GM12801 (cell line): ENCODE results near the gene APLF.

ENCODE experiments used
- TF ChIP-seq, protein P1 (sequence below): IDR thresholded peaks from one replicate; pipeline ENCODE4 v1.5.1; 2011; ENCODE audit warnings: control low read depth; ENCODE audit not compliant: insufficient read length; ENCODE audit errors: extremely low read depth

Gene APLF

DNA sequence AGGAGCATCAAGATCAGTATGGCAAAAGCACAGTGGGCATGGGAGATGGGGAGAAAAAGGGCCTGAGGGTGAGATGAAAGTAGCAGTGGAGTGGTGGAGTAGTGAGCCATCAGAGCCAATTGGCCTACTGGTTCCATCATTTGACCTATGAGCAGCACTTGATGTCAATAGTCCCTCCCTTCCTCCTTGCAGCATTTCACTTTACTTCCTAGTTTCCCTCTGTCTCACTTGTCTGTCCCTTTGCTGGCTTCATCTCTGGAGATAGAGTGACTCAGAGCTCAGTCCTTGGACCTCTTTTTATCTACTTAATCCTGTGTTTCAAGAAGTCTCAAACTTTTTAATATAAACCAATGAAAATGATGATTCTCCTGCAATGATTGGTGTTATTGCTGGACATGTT is 32.4 kb upstream of the APLF start:
- TF ChIP-seq, protein P1, sequence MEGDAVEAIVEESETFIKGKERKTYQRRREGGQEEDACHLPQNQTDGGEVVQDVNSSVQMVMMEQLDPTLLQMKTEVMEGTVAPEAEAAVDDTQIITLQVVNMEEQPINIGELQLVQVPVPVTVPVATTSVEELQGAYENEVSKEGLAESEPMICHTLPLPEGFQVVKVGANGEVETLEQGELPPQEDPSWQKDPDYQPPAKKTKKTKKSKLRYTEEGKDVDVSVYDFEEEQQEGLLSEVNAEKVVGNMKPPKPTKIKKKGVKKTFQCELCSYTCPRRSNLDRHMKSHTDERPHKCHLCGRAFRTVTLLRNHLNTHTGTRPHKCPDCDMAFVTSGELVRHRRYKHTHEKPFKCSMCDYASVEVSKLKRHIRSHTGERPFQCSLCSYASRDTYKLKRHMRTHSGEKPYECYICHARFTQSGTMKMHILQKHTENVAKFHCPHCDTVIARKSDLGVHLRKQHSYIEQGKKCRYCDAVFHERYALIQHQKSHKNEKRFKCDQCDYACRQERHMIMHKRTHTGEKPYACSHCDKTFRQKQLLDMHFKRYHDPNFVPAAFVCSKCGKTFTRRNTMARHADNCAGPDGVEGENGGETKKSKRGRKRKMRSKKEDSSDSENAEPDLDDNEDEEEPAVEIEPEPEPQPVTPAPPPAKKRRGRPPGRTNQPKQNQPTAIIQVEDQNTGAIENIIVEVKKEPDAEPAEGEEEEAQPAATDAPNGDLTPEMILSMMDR = no peak

DNA sequence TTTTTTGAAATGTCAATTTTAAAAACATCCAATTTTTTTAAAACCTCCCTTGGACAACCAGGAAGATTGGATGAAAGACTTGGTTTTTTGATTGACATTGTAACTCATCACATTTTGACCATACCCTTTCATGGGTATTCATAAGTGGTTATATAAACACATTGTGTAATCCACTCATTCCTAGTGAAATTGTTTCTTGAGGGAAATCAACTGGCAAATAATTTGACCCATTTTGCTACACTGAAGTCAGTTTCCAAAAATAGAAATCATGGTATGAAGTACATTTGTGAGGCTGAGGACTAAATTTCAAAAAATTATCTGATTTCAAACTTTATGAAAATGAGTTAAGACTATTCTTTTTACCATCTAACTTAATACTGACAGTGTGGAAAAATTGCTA is 31.8 kb upstream of the APLF start:
- TF ChIP-seq, protein P1 = no peak

DNA sequence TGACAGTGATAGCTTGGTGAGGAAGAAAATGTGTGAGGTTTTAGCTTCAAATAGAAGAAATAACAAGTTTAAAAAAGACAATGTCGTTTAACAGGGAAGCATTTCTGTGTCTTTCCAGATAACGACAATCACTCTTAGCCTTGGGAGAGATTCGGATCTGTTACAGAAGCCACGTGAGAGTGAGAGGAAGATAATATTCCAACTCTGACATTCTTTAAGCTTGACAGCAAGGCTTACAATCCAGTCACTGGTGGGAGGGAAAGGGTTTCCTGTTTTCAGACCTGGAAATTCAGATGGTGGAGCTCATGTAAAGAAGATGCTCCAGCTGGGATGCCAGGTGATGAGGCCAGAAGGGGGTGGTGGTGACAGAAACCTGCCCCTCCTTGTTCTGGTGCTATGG is 31.1 kb upstream of the APLF start:
- TF ChIP-seq, protein P1 = no peak

DNA sequence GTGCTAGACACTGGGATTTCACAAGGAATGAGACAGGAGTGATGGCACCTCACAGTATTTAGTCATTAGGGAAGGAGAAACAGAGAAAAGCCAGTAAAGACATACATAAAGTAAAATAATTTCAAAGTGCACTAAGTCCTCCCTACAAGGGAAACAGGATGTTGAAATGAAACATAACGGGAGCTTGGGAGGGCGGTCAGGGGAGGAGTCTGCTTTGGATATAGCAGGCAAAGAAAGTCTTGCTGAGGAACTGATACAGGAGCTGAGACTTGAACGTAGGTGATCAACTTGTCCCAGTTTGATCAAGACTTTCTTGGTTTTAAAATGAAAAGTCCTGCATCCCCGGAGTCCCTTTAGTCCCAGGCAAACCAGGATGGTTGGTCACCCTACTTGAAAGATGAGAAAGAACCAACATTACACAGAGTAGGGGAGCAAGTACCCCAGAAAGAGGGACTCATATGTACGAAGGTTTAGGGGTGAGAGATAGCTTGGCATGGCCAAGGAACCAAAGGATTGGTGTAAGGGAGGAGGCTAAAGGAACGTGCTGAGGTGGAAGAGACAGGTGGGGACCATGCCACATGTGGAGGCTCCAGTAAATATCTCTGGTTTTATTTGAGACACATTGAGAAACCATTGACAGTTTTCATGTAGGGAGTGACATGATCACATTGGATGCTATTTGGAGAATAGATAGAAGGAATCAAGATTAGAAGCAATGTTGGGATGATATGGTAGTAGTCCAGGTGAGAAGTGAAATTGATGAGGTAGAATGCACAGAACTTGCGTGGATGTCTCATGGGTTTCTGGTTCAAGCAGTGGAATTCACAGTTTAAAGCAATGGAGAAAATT is 28.7 kb upstream of the APLF start:
- TF ChIP-seq, protein P1 = no peak

DNA sequence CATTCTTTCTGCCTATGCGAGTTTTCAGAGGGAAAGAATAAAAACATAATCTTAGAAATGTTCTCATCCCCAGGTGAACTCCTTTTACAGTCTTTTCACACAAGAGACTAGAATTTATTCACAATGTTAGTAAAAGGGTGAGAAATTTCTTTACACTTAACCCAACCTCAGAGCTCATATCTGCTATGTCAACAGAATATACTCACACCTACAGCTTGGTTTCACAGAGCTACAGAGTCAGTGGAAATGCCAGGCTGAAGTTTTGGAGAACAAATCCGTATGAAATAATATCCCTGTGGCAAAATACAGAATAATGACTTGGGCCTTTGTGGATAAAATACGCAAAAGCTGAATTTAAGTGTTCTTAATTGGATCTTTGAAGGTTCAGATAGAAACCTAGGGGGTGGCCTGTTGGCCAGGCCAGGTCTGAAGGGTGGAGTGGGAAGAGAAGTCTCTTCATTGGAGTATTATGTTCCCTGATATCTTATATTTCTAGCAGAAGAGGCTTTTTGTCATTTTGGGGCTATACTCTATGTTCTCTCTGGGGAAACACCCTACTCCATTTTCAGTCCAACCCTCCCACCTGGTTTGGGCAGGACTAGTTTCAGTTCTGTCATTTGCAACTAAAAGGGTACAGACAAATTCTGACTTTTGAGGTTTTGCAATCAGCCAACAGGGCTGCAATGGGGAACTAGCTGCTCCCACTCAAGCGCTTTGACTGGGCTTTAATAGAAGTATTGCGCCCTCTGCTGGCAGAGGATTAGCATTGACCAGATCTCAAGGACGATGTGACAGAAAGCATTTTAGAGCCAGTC is 26.0 kb upstream of the APLF start:
- TF ChIP-seq, protein P1 = peak; percentile 12

DNA sequence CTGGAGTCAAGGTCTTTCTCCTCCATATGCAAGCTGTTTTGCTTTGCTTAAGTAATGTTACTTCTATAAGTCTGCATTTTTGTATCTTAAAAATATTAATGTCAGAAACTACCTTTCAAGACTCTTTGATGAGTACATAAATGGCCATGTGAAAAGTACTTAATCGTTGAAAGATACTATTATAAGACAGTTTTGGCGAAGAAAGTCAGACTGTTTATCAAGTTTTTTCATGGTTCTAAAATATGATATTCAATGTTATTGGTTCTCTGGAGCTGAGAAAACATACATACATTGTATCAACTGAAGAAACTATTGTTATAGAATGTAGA is 25.4 kb upstream of the APLF start:
- TF ChIP-seq, protein P1 = no peak

DNA sequence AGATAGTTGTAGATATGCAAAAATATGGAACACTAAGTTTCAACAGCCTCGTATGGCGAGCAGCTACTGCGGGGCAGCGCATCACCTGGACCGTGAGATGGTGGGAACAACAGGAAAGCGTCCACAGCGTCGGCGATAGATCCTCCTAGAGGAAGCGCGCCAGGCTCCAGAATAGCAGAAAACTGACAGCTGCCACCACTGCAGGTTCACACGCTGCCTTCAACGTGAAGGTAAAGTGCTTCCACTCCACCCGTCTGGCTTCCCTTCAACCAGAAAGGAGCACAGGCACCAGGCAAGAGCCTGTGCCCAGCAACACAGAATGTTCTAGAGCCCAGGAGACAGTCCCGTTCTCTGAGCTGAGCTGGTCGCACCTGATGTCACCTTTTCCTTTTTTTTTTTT is 20.3 kb upstream of the APLF start:
- TF ChIP-seq, protein P1 = no peak
